Panc1 (cell line): Measurements from ENCODE around the gene SULF2. TPM values are rescaled to one million over a fixed set of nuclear protein-coding genes. Genes with fewer than 3 reads are reported as not detected.
A peak's percentile ranks its signal among the peaks of the same experiment; 100 is the strongest.
"Not testable (repeated sequence)": the region's sequence is repeated elsewhere in the genome, so short reads cannot be mapped to it uniquely, and the experiment has no call there.

ENCODE experiments used
- ATAC-seq: fragments of 200-7000 bp; cut with Tn5 transposase; 2 replicates; pipeline ENCODE4 v1.9.1; 2020; ENCODE audit warnings: mild to moderate bottlenecking, moderate library complexity
- BruUV-seq: library from RNA; stranded (reverse); fragments of 400-500 nt; replicated peaks from 2 replicates; lab custom pipeline; 2021; lab: Mats Ljungman, UMichigan
- CTCF ChIA-PET: fragments of 300-600 bp; sonication (Branson Sonifier 250); formaldehyde crosslinking; loops from one replicate; lab custom pipeline; 2022; ENCODE audit warnings: antibody characterized with exemption; lab: Charles Lee
- POLR2A ChIA-PET: fragments of 300-600 bp; sonication (Branson Sonifier 250); formaldehyde crosslinking; loops from one replicate; lab custom pipeline; 2022; ENCODE audit warnings: antibody characterized with exemption; lab: Charles Lee
- DNase-seq: peaks from one replicate; pipeline ENCODE4 v3.0.0-alpha.2; 2010; ENCODE audit warnings: low read depth, low spot score
- H3K27ac ChIP-seq: 2 replicates; pipeline ENCODE4 v1.5.1; 2011; ENCODE audit warnings: mild to moderate bottlenecking, low read length, inconsistent platforms
- H3K27me3 ChIP-seq: fragments of 200-500 bp; sonication (Bioruptor generic); 2 replicates; pipeline ENCODE4 v1.6.0; 2014; ENCODE audit warnings: low read length, inconsistent platforms; ENCODE audit not compliant: control insufficient read depth, insufficient read depth
- H3K36me3 ChIP-seq: fragments of 200-500 bp; sonication (Bioruptor generic); 2 replicates; pipeline ENCODE4 v1.5.1; 2014; ENCODE audit warnings: inconsistent platforms, mild to moderate bottlenecking, low read length, moderate library complexity; ENCODE audit not compliant: control insufficient read depth, insufficient read depth
- H3K4me1 ChIP-seq: 2 replicates; pipeline ENCODE4 v1.5.1; 2011; ENCODE audit warnings: inconsistent platforms, mild to moderate bottlenecking, low read length, moderate library complexity; ENCODE audit not compliant: control insufficient read depth, insufficient read depth
- H3K4me3 ChIP-seq, 2 experiments: 2 replicates each; pipeline ENCODE4 v1.5.1; 2011 to 2012; ENCODE audit warnings: low read depth in 2 of 2, low read length in 2 of 2, mild to moderate bottlenecking in 2 of 2, inconsistent platforms in 1 of 2, moderate library complexity in 1 of 2
- H3K9me3 ChIP-seq: fragments of 200-500 bp; sonication (Bioruptor generic); 2 replicates; pipeline ENCODE4 v1.5.1; 2014; ENCODE audit warnings: low read depth, mild to moderate bottlenecking, inconsistent platforms, low read length, moderate library complexity; ENCODE audit not compliant: control insufficient read depth, insufficient read depth
- CTCF ChIP-seq: fragments of 450-650 bp; IDR thresholded peaks from 2 replicates; pipeline ENCODE4 v1.5.1; 2017; ENCODE audit warnings: mild to moderate bottlenecking
- POLR2AphosphoS5 ChIP-seq: IDR thresholded peaks from 2 replicates; pipeline ENCODE4 v1.6.1; 2012; ENCODE audit warnings: mild to moderate bottlenecking, low read depth, low read length, moderate library complexity
- REST ChIP-seq, 2 experiments: IDR thresholded peaks; 2 replicates each; pipeline ENCODE4 v1.6.1; 2011 to 2012; ENCODE audit warnings: low read depth in 2 of 2, control low read depth in 1 of 2, low read length in 1 of 2, mild to moderate bottlenecking in 1 of 2, moderate library complexity in 1 of 2; ENCODE audit not compliant: insufficient read depth in 1 of 2
- SIN3A ChIP-seq: IDR thresholded peaks from 2 replicates; pipeline ENCODE4 v1.6.1; 2012; ENCODE audit warnings: low read depth, mild to moderate bottlenecking, low read length, moderate library complexity, borderline replicate concordance; ENCODE audit not compliant: insufficient read depth
- TCF7L2 ChIP-seq: IDR thresholded peaks from 2 replicates; pipeline ENCODE4 v1.6.1; 2011; ENCODE audit warnings: mild to moderate bottlenecking, low read depth, low read length, inconsistent platforms
- in situ Hi-C: cut with HindIII; loops from 2 replicates; pipeline ENCODE4 v1.10.0; 2016; ENCODE audit warnings: low sequenced_read_pairs, low pct_unique_long_range_greater_than_20kb
- intact Hi-C: fragments of 100-400 bp; cut with micrococcal nuclease; formaldehyde crosslinking; loops from one replicate; pipeline ENCODE4 v1.10.0; 2022; ENCODE audit not compliant: unreplicated experiment
- total RNA-seq: library from RNA; stranded (reverse); gene quantifications from one replicate; pipeline ENCODE4 v1.2.1, GENCODE V29; 2021; ENCODE audit not compliant: unreplicated experiment

The SULF2 gene
- total RNA-seq, 1 experiment from 2014 or later, result 1.4 TPM

GRCh38 chr20:47825011-47825762 is 39.9 kb upstream of the SULF2 start:
- TF ChIP-seq POLR2AphosphoS5 (no peak), TCF7L2 (no peak), SIN3A (no peak), CTCF (no peak), REST (IDR thresholded peaks at IDR 0.05; ENCODE audit: insufficient read depth in 1 of 2, low read depth in 2 of 2, low read length in 1 of 2) (no peak)
- no peak for ATAC-seq
- Histone ChIP-seq H3K27ac (no peak overlapping the region), H3K9me3 (no peaks in the 10 kb centered on the region), H3K4me3 (no peak overlapping the region), H3K36me3 (no peaks in the 10 kb centered on the region), H3K4me1 (no peaks in the 10 kb centered on the region), H3K27me3 (peaks cover 2% of the 10 kb centered on the region; the same call in 1 of the 2 replicates)
- intact Hi-C loops (no loop called here), in situ Hi-C loops (no loop called here)
- ChIA-PET POLR2A (no interaction called here), CTCF (no interaction called here)
- DNase-seq, result no peak
- BruUV-seq, result no TSS peak

GRCh38 chr20:47823941-47824340 is 38.7 kb upstream of the SULF2 start:
- H3K27me3 ChIP-seq, H3K27ac ChIP-seq, DNase-seq, ATAC-seq, intact Hi-C loops, in situ Hi-C loops, H3K4me1 ChIP-seq, H3K4me3 ChIP-seq, POLR2A ChIA-PET, H3K9me3 ChIP-seq, CTCF ChIA-PET, BruUV-seq, H3K36me3 ChIP-seq: not testable (repeated sequence)

GRCh38 chr20:47821481-47822100 is 36.3 kb upstream of the SULF2 start:
- TF ChIP-seq CTCF (no peak), POLR2AphosphoS5 (no peak), REST (IDR thresholded peaks at IDR 0.05; ENCODE audit: insufficient read depth in 1 of 2, low read depth in 2 of 2, low read length in 1 of 2) (no peak), SIN3A (no peak)
- 0 out of 2 replicates have a peak, but pooled peaks have one; percentile 58 for ATAC-seq
- Histone ChIP-seq H3K9me3 (no peaks in the 10 kb centered on the region), H3K4me3 (no peak overlapping the region), H3K27ac (no peak overlapping the region), H3K4me1 (no peaks in the 10 kb centered on the region), H3K36me3 (no peaks in the 10 kb centered on the region), H3K27me3 (peaks cover 8% of the 10 kb centered on the region; the same call in 1 of the 2 replicates)
- no peak for DNase-seq
- CTCF ChIA-PET, result no interaction called here
- in situ Hi-C loops, result no loop called here
- POLR2A ChIA-PET, result no interaction called here
- intact Hi-C loops, result no loop called here
- BruUV-seq, result no TSS peak
